Trophoblast cell (in vitro differentiated cells and primary cell): ENCODE measurements around the gene CYTH1.

ENCODE experiments used
- DNase-seq, 2 donors: peaks; one replicate each; pipeline ENCODE4 v3.0.0-alpha.2; 2016
- H2AFZ ChIP-seq: 2 replicates; pipeline ENCODE4 v1.6.1; 2013; ENCODE audit warnings: low read length, moderate library complexity, mild to moderate bottlenecking; ENCODE audit not compliant: insufficient read depth, poor library complexity
- H2AK5ac ChIP-seq: 2 replicates; pipeline ENCODE4 v1.6.1; 2013; ENCODE audit warnings: mild to moderate bottlenecking, low read length
- H2BK120ac ChIP-seq: 2 replicates; pipeline ENCODE4 v1.6.1; 2013; ENCODE audit warnings: low read length, mild to moderate bottlenecking, moderate library complexity; ENCODE audit not compliant: insufficient read depth, poor library complexity
- H2BK12ac ChIP-seq: 2 replicates; pipeline ENCODE4 v1.6.1; 2013; ENCODE audit warnings: mild to moderate bottlenecking, low read length, moderate library complexity
- H2BK5ac ChIP-seq: 2 replicates; pipeline ENCODE4 v1.6.1; 2013; ENCODE audit warnings: low read length, low read depth, moderate library complexity, mild to moderate bottlenecking; ENCODE audit not compliant: poor library complexity
- H3K14ac ChIP-seq: 2 replicates; pipeline ENCODE4 v1.6.1; 2013; ENCODE audit warnings: mild to moderate bottlenecking, low read length
- H3K18ac ChIP-seq: 2 replicates; pipeline ENCODE4 v1.6.1; 2013; ENCODE audit warnings: mild to moderate bottlenecking, low read length
- H3K23ac ChIP-seq: 2 replicates; pipeline ENCODE4 v1.6.1; 2013; ENCODE audit warnings: low read length
- H3K27ac ChIP-seq: 2 replicates; pipeline ENCODE4 v1.5.1; 2013; ENCODE audit warnings: low read depth, mild to moderate bottlenecking, inconsistent platforms, low read length, moderate library complexity
- H3K27me3 ChIP-seq: 2 replicates; pipeline ENCODE4 v1.6.1; 2013; ENCODE audit warnings: inconsistent platforms, mild to moderate bottlenecking, low read length, moderate library complexity; ENCODE audit not compliant: insufficient read depth
- H3K36me3 ChIP-seq, 2 experiments: 1 replicate in 1 of 2; 2 replicates in 1 of 2; pipeline ENCODE4 v1.6.1; 2013; ENCODE audit warnings: low read length in 2 of 2, mild to moderate bottlenecking in 2 of 2, moderate library complexity in 1 of 2; ENCODE audit not compliant: insufficient read depth in 2 of 2, control insufficient read depth in 1 of 2
- H3K4ac ChIP-seq: 2 replicates; pipeline ENCODE4 v1.6.1; 2013; ENCODE audit warnings: low read depth, mild to moderate bottlenecking, low read length, moderate library complexity
- H3K4me1 ChIP-seq, 2 experiments: 1 replicate in 1 of 2; 2 replicates in 1 of 2; pipeline ENCODE4 v1.6.1; 2013; ENCODE audit warnings: low read length in 2 of 2, mild to moderate bottlenecking in 2 of 2, moderate library complexity in 1 of 2; ENCODE audit not compliant: insufficient read depth in 2 of 2, control insufficient read depth in 1 of 2
- H3K4me2 ChIP-seq: 2 replicates; pipeline ENCODE4 v1.6.1; 2013; ENCODE audit warnings: inconsistent platforms, mild to moderate bottlenecking, low read length, moderate library complexity
- H3K4me3 ChIP-seq: 2 replicates; pipeline ENCODE4 v1.5.1; 2013; ENCODE audit warnings: mild to moderate bottlenecking, low read depth, low read length, inconsistent platforms
- H3K79me1 ChIP-seq: one replicate; pipeline ENCODE4 v1.6.1; 2013; ENCODE audit warnings: low read length
- H3K79me2 ChIP-seq: 2 replicates; pipeline ENCODE4 v1.6.1; 2013; ENCODE audit warnings: low read length, mild to moderate bottlenecking; ENCODE audit not compliant: control insufficient read depth, insufficient read depth, poor library complexity
- H3K9ac ChIP-seq: 2 replicates; pipeline ENCODE4 v1.6.1; 2013; ENCODE audit warnings: mild to moderate bottlenecking, low read length
- H3K9me3 ChIP-seq: 2 replicates; pipeline ENCODE4 v1.6.1; 2013; ENCODE audit warnings: low read depth, mild to moderate bottlenecking, control low read depth, inconsistent platforms, low read length; ENCODE audit not compliant: insufficient read depth
- H4K12ac ChIP-seq: 2 replicates; pipeline ENCODE4 v1.6.1; 2013; ENCODE audit warnings: low read depth, mild to moderate bottlenecking, low read length, moderate library complexity
- H4K8ac ChIP-seq: 2 replicates; pipeline ENCODE4 v1.6.1; 2013; ENCODE audit warnings: low read depth, mild to moderate bottlenecking, low read length, moderate library complexity
- H4K91ac ChIP-seq: one replicate; pipeline ENCODE4 v1.6.1; 2013; ENCODE audit warnings: low read depth, mild to moderate bottlenecking, low read length, moderate library complexity
- WGBS: extraction: QIAGEN DNeasy Blood & Tissue Kit; methylation state at CpG from one replicate; pipeline ENCODE4 v1.1.7; 2013; ENCODE audit warnings: missing lambda C conversion rate; ENCODE audit not compliant: insufficient read length, insufficient coverage; ENCODE audit errors: extremely low coverage; 5-methylcytosine and 5-hydroxymethylcytosine counted together

CYTH1 gene

GRCh38 chr17:78802008-78802407, 19.9 kb upstream of the CYTH1 start:
- Histone ChIP-seq H3K4me1 (no peaks in the 10 kb centered on the region), H3K27ac (no peak overlapping the region), H2AFZ (no peak overlapping the region), H4K12ac (no peak overlapping the region), H3K9me3 (no peaks in the 10 kb centered on the region), H3K79me2 (no peaks in the 10 kb centered on the region), H3K9ac (no peak overlapping the region), H2AK5ac (no peak overlapping the region), H3K27me3 (no peaks in the 10 kb centered on the region), H3K14ac (no peak overlapping the region), H3K79me1 (no peaks in the 10 kb centered on the region), H3K4me2 (no peak overlapping the region), H3K36me3 (peaks cover 66 to 72% of the 10 kb centered on the region in 2 experiments), H2BK5ac (no peak overlapping the region), H3K23ac (no peak overlapping the region), H3K18ac (no peak overlapping the region), H3K4ac (no peak overlapping the region), H4K91ac (no peak overlapping the region), H2BK120ac (no peak overlapping the region), H4K8ac (no peak overlapping the region), H2BK12ac (no peak overlapping the region), H3K4me3 (no peak overlapping the region)
- no CpG with 5 or more reads among the region's 30 CpGs for WGBS
- no peak for DNase-seq

- H4K12ac ChIP-seq, result no peak overlapping the region
- no peak overlapping the region for H3K27ac ChIP-seq
- no peak for DNase-seq
- no peak overlapping the region for H3K23ac ChIP-seq
- H4K91ac ChIP-seq, result no peak overlapping the region
- H3K27me3 ChIP-seq, result no peaks in the 10 kb centered on the region
- no peak overlapping the region for H3K18ac ChIP-seq
- peaks cover 62 to 70% of the 10 kb centered on the region in 2 experiments for H3K36me3 ChIP-seq
- H3K4me2 ChIP-seq, result no peak overlapping the region
- no peak overlapping the region for H3K4ac ChIP-seq
- H3K9me3 ChIP-seq, result no peaks in the 10 kb centered on the region
- no peak overlapping the region for H2BK5ac ChIP-seq
- no peak overlapping the region for H2BK120ac ChIP-seq
- no peak overlapping the region for H2AFZ ChIP-seq
- no peak overlapping the region for H3K4me3 ChIP-seq
- H4K8ac ChIP-seq, result no peak overlapping the region
- no peaks in the 10 kb centered on the region for H3K4me1 ChIP-seq
- H3K79me2 ChIP-seq, result no peaks in the 10 kb centered on the region
- no peak overlapping the region for H2BK12ac ChIP-seq
- no peak overlapping the region for H3K14ac ChIP-seq
- H3K79me1 ChIP-seq, result no peaks in the 10 kb centered on the region
- H3K9ac ChIP-seq, result no peak overlapping the region
- WGBS, result no CpG with 5 or more reads among the region's 18 CpGs
- H2AK5ac ChIP-seq, result no peak overlapping the region
Measured at GRCh38 chr17:78800132-78800931, 18.3 kb upstream of the CYTH1 start.

GRCh38 chr17:78798695-78799559, 16.9 kb upstream of the CYTH1 start:
- WGBS, result no CpG with 5 or more reads among the region's 33 CpGs
- H2AK5ac ChIP-seq, result no peak overlapping the region
- no peaks in the 10 kb centered on the region for H3K79me2 ChIP-seq
- no peak overlapping the region for H3K9ac ChIP-seq
- H3K23ac ChIP-seq, result no peak overlapping the region
- no peak overlapping the region for H4K12ac ChIP-seq
- no peak overlapping the region for H3K14ac ChIP-seq
- no peak overlapping the region for H2AFZ ChIP-seq
- H4K91ac ChIP-seq, result no peak overlapping the region
- no peak overlapping the region for H3K27ac ChIP-seq
- peaks cover 0 to 7% of the 10 kb centered on the region in 2 experiments for H3K4me1 ChIP-seq
- H3K18ac ChIP-seq, result no peak overlapping the region
- no peak overlapping the region for H3K4me2 ChIP-seq
- no peak overlapping the region for H2BK12ac ChIP-seq
- no peaks in the 10 kb centered on the region for H3K9me3 ChIP-seq
- peaks cover 62 to 75% of the 10 kb centered on the region in 2 experiments for H3K36me3 ChIP-seq
- no peaks in the 10 kb centered on the region for H3K79me1 ChIP-seq
- no peaks in the 10 kb centered on the region for H3K27me3 ChIP-seq
- DNase-seq, result peak in 1 of 2 donors; percentile 55
- no peak overlapping the region for H2BK120ac ChIP-seq
- no peak overlapping the region for H2BK5ac ChIP-seq
- peak overlapping the region; percentile 21 for H3K4me3 ChIP-seq
- no peak overlapping the region for H3K4ac ChIP-seq
- H4K8ac ChIP-seq, result no peak overlapping the region

DNA sequence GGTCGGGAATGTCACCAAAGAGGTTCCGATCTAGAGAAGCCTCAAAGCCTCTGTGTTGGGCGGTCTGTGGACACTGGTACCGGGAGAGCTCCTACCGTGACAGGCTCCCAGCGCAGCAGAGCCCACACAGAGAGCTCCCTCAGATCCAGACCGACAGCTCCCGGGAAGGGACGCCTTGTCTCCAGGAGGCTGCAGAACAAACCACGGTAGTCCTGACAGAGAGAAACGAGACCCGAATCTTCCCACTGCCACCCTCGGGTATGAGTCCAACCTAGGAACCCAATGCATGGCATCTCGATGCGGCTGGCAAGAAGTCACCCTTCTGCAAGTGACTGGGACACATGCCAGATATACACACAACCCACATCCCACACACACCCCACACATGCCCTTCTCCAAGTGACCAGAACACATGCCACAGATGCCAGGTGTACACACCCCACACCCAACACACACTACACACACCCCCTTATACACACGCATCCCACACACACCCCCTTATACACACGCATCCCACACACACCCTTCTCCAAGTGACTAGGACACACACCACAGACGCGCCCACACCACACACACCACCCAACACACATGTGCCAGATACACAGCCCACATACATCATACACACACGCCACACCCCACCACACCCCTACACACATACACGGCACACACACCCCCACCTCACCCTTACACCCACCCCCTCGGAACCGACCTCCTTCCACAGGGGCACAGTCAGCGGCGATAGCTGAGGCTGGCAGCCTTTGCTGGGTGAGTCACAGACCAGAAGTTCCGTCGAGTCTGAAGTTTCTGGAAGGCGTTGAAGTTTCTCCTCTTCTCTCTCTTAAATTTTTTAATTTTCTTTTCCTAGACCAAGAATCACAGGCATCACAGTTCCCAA, 15.9 kb upstream of the CYTH1 start:
- Histone ChIP-seq H2AFZ (no peak overlapping the region), H2AK5ac (no peak overlapping the region), H3K4ac (no peak overlapping the region), H4K8ac (no peak overlapping the region), H3K9me3 (no peaks in the 10 kb centered on the region), H3K27ac (no peak overlapping the region), H3K14ac (no peak overlapping the region), H3K4me3 (no peak overlapping the region), H3K9ac (no peak overlapping the region), H2BK12ac (no peak overlapping the region), H3K23ac (no peak overlapping the region), H3K27me3 (no peaks in the 10 kb centered on the region), H4K91ac (no peak overlapping the region), H3K18ac (no peak overlapping the region), H3K4me2 (no peak overlapping the region), H2BK5ac (no peak overlapping the region), H2BK120ac (no peak overlapping the region), H3K4me1 (peaks cover 0 to 8% of the 10 kb centered on the region in 2 experiments), H4K12ac (no peak overlapping the region), H3K79me1 (no peaks in the 10 kb centered on the region), H3K36me3 (peaks cover 53 to 70% of the 10 kb centered on the region in 2 experiments), H3K79me2 (no peaks in the 10 kb centered on the region)
- no peak for DNase-seq
- WGBS, result 100% methylated on average over 4 of the region's 28 CpGs
